ENCODE results near the gene PRKG1.

DNA sequence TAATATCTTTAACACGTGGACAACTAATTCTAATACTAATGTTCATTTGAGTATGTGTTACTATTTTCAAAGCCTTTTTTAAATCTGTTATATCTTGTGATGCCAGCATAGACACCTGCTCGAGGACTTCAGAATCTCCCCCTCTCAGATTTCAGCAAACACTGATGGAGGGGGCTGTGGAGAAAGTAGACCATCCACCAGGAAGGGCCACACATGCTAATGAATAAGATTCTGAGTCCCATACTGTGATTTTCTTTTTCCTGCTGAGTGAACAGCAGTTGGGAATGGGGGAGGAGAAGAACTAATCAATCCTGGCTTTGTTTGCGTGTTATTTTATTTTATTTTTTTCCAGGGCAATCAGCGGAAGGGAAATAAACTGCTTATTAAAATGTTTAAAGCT is 783.0 kb downstream of the PRKG1 start:
- no peak for TF ChIP-seq POLR2AphosphoS5 (IDR thresholded peaks at IDR 0.05)
- TF ChIP-seq, protein P1, sequence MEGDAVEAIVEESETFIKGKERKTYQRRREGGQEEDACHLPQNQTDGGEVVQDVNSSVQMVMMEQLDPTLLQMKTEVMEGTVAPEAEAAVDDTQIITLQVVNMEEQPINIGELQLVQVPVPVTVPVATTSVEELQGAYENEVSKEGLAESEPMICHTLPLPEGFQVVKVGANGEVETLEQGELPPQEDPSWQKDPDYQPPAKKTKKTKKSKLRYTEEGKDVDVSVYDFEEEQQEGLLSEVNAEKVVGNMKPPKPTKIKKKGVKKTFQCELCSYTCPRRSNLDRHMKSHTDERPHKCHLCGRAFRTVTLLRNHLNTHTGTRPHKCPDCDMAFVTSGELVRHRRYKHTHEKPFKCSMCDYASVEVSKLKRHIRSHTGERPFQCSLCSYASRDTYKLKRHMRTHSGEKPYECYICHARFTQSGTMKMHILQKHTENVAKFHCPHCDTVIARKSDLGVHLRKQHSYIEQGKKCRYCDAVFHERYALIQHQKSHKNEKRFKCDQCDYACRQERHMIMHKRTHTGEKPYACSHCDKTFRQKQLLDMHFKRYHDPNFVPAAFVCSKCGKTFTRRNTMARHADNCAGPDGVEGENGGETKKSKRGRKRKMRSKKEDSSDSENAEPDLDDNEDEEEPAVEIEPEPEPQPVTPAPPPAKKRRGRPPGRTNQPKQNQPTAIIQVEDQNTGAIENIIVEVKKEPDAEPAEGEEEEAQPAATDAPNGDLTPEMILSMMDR (IDR thresholded peaks at IDR 0.05): no peak

Measured in esophagus muscularis mucosa (tissue), 3 donors.